AG09319 (cell line): Measurements from ENCODE around the gene VSX1.

ENCODE experiments used
- DNase-seq: peaks from one replicate; pipeline ENCODE4 v3.0.0-alpha.2; 2010; ENCODE audit warnings: low read depth; ENCODE audit errors: extremely low read depth
- TF ChIP-seq, protein P1 (sequence below): IDR thresholded peaks from 2 replicates; pipeline ENCODE4 v1.5.1; 2011; ENCODE audit warnings: low read depth, mild to moderate bottlenecking, inconsistent platforms, low read length, moderate library complexity

VSX1 gene

GRCh38 chr20:25071734-25072133 is 10.2 kb downstream of the VSX1 start:
- TF ChIP-seq, protein P1, sequence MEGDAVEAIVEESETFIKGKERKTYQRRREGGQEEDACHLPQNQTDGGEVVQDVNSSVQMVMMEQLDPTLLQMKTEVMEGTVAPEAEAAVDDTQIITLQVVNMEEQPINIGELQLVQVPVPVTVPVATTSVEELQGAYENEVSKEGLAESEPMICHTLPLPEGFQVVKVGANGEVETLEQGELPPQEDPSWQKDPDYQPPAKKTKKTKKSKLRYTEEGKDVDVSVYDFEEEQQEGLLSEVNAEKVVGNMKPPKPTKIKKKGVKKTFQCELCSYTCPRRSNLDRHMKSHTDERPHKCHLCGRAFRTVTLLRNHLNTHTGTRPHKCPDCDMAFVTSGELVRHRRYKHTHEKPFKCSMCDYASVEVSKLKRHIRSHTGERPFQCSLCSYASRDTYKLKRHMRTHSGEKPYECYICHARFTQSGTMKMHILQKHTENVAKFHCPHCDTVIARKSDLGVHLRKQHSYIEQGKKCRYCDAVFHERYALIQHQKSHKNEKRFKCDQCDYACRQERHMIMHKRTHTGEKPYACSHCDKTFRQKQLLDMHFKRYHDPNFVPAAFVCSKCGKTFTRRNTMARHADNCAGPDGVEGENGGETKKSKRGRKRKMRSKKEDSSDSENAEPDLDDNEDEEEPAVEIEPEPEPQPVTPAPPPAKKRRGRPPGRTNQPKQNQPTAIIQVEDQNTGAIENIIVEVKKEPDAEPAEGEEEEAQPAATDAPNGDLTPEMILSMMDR, result no peak
- DNase-seq, result no peak

DNA sequence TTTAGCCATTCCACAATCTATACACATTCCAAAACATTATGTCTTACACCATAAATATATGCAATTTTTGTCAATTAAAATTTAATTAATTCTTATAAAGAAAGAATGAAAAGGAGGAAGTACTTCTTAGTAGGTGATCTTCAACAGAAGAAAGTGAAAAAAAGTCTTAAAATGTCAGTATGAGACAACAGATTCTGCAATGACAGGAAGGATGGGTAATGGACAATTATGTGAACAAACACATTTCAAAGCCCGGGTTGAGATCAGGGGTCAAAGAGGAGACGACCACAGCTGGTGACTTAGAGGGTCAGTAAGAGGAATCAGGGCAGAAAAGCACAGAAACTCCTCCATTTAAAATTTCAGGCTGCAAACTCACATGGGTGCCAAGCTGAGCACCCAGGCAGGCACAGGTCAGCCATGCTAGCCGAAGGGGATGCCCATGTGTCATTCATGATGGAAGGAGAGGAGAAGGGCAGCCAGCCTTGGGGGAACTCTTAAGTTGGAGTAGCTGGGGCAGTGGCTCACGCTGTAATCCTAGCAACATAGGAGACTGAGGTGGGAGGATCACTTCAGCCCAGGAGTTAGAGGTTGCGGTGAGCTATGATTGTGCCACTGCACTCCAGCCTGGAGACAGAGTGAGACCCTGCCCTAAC is 11.0 kb downstream of the VSX1 start:
- no peak for DNase-seq
- TF ChIP-seq, protein P1, result no peak

DNA sequence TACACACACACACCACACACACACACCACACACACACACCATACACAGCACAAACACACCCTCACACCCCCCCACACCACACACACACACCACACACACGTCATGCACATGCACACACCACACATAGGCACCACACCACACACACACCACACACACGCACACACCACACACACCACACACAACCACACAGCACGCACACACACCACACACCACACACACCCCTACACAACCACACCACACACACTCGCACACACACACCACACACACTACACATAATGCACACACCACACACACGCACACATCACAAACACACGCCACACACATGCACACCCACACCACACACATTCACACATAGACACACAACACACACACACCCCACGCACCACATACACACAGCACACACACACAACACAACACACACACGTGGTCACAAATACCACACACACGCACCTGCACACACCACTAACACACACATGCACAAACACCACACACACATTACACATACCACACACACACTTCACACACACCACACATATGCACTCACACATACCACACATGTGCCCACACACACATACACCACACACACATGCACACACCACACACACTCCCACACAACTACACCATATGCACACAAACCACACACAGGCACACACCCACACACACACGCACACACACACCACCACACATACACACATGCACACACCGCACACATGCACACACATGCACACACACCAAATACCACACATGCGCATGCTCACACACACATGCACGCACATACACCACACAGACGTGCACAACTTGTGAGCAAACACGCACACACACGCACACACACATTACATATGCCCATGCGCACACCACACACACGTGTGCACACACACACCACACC is 14.6 kb downstream of the VSX1 start:
- TF ChIP-seq, protein P1, result no peak
- DNase-seq, result no peak

GRCh38 chr20:25066386-25066785 is 15.6 kb downstream of the VSX1 start:
- TF ChIP-seq, protein P1, result no peak
- no peak for DNase-seq

DNA sequence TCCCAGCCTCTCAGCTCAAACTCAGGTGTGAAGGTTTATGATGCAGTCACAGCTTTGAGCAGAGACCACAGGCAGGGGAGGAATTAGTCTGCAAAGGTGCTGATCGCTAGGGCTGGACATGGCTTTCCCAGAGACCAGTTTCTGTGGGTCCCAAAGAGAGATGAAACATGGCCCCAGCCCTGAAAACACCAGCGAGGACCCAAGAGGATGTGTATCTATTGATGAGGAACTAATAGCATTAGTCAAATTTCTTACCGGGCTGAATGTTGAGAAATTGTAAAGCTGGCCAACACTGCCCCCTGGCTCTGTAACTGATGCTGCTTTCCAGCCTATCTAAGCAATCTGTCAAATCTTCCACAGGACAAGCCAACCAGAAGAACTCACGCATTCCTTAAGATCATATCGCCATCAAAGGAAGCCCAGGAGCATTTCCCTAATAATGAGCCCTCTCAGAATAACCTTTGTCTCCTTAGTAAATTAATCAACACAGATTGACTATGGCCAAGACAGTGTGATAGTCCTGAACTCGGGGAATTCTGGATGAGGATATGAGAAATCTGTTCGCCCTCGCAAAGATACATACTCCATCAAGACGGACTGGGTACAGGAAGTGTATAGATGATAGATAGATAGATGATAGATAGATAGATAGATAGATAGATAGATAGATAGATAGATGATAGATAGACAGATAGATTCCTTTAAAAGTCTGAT is 16.2 kb downstream of the VSX1 start:
- DNase-seq, result peak; percentile 24
- TF ChIP-seq, protein P1, result peak; percentile 88

- no peak for DNase-seq
- TF ChIP-seq, protein P1, result no peak
Observed at GRCh38 chr20:25065072-25065624, 16.8 kb downstream of the VSX1 start.
